NT2/D1 (cell line): ENCODE results near the gene GAGE12J.
"Not testable (repeated sequence)": the region's sequence is repeated elsewhere in the genome, so short reads cannot be mapped to it uniquely, and the experiment has no call there.

ENCODE experiments used
- SUZ12 ChIP-seq: IDR thresholded peaks from 2 replicates; pipeline ENCODE4 v1.6.1; 2011; ENCODE audit not compliant: insufficient read length, insufficient read depth; ENCODE audit errors: extremely low read depth
- YY1 ChIP-seq: IDR thresholded peaks from 2 replicates; pipeline ENCODE4 v1.6.1; 2011; ENCODE audit not compliant: insufficient read length, insufficient read depth
- ZNF274 ChIP-seq: IDR thresholded peaks from 2 replicates; pipeline ENCODE4 v1.6.1; 2011; ENCODE audit warnings: mild to moderate bottlenecking, low read depth, low read length

- not testable (repeated sequence) for TF ChIP-seq YY1, ZNF274, SUZ12
Observed at GRCh38 chrX:49330421-49330820, 8.6 kb downstream of the GAGE12J start.
